HT-29 (cell line): ENCODE measurements around the gene KRT28. TPM values are rescaled to one million over a fixed set of nuclear protein-coding genes. Genes with fewer than 3 reads are reported as not detected.

Experiments used
- DNase-seq: peaks from one replicate; pipeline ENCODE4 v3.0.0-alpha.2; 2015; ENCODE audit warnings: low spot score
- total RNA-seq: library from RNA; depleted of rRNA; stranded (reverse); fragments of >200 nt; shearing (Covaris generic); gene quantifications from 2 replicates; pipeline ENCODE4 v1.2.3, GENCODE V29; 2014; rRNA removed

KRT28 gene, protein sequence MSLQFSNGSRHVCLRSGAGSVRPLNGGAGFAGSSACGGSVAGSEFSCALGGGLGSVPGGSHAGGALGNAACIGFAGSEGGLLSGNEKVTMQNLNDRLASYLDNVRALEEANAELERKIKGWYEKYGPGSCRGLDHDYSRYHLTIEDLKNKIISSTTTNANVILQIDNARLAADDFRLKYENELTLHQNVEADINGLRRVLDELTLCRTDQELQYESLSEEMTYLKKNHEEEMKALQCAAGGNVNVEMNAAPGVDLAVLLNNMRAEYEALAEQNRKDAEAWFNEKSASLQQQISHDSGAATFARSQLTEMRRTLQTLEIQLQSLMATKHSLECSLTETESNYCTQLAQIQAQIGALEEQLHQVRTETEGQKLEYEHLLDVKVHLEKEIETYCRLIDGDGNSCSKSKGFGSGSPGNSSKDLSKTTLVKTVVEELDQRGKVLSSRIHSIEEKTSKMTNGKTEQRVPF
- total RNA-seq: not detected in 2 replicates

DNA sequence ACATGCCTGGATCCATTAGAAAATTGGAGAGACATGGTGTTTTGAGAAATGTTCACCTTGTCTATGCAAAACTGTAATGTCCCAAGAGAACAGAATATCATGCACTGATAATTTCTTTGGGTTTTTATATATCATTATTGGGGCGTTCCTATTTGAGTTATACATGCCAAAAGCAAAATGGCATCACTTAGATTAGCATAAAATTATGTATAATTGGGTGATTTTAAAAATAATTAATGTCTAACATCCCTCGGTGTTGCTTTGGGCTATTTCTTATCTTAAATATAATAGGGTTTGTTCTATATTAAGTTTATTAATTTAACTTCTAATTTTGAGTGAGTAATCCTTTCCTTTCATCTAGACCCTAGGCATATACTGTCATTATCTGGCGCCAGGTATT is at the start of gene KRT28:
KRT28 (minus strand) TSS at position 101 of the 400 bp plus-strand sequence; CDS start at position 35, 66 bp downstream.
- DNase-seq: no peak

DNA sequence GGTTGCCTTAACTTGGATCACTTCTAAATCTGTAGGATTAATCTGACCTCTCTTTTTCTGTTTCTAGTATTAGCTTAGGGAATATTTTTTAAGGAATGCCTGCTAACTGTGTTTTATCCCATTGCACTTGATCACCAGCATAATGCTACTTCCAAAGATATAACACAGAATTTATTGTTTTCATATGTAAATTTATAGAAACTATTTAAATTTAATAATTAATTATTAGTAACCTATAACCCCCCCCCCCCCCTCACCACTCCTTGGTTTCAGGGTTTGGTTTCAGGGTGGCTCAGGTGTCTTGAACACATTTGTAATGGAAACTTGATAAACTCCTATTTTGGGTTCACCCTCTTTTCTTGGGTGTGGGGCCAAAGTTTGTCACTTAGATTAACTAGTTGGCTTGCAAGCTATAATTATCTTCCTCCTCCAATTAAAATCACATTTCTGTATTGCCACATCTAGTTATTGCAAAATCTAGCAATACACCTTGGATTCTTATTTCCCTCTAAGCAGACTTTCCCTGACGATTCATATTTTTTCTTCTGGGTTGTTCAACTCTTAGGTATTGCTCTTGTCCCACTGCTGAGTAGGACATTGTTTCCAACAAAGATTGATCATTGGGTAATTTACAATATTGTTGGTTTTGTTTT is 49.0 kb upstream of the KRT28 start:
- no peak for DNase-seq

DNA sequence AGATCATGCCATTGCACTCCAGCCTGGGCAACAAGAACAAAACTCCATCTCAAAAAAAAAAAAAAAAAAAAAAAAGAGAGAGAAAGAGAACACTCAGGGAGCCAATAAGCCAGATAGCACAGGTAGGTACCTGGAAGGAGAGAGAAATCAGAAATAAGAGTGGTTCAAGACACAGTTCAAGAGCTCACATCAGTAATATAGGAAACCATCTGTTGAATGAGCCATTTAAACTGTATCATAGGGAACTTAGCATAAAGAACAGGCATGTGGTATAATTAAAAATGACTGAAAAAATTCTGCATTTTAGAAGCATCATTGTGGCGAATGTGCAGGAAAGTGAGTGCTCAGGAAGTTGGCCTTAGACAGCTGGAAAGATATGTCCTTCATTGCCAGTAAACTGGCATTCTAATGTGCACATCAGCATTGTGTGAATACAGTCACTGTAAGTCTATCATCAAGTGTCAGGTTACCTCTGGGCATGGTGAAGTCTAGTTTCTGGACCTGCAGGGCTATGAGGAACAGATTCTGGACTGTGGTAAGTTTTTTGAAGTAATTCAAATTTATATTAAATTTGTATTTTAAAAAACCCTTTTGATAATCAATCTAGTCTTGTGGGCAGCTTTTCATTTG is 46.9 kb upstream of the KRT28 start:
- no peak for DNase-seq

DNA sequence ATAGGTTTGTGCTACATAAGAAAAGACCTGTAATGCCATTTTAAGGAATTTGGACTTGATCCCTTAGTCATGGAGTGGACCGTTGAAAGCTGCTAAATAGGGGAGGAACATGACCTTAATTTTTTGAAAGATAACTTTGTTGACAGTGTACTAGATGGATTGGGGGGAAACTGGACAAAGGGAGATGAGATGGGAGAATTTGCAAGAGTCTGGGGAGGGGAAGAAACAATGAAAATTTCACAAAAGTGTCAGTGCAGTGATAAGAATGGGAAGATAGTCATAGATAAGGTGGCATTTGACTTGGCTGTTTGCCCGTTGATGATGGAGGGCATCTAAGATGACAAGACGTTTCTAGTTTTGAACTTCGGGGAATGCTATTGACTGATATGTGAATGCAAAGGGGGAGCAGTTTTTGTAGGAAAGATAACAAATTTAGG is 44.9 kb upstream of the KRT28 start:
- no peak for DNase-seq

DNA sequence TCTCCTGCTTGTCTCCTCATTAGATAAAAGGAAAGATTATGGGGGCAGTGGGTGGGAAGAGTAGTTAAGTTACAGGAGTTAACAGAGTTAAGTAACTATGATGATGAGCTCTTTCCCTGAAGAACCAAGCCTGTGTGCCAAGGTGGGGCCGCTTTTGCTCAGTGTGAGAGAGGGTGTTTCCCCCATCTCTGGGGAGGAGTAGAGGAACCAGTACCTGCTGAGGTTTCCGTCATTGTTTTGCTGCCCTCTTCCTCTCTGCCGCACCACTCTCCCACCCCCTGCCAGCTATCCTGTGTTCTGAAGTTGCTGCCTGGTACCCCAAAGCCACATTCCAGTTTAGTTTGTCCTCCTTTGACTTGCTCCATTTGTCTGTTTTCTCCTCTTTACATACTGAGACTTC is 43.5 kb upstream of the KRT28 start:
- no peak for DNase-seq

DNA sequence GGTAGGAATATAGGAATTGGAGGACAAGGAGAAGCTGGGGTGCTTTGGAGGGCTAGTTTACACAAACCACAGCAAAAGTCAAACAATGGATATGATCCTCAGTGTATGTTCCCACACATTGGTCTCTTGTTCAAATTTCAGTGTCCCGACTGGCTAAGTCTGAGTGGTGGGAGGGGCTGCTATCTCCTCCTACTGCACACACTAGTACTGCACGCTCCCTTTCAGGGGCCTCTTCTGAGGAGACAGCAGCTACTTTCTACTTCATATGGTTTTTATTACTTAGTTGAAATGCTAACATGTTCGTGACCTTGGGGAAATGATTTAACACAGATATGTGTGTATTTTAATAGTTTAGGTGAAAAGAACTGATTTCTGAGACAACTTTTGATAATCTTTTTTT is 41.5 kb upstream of the KRT28 start:
- DNase-seq: no peak

DNA sequence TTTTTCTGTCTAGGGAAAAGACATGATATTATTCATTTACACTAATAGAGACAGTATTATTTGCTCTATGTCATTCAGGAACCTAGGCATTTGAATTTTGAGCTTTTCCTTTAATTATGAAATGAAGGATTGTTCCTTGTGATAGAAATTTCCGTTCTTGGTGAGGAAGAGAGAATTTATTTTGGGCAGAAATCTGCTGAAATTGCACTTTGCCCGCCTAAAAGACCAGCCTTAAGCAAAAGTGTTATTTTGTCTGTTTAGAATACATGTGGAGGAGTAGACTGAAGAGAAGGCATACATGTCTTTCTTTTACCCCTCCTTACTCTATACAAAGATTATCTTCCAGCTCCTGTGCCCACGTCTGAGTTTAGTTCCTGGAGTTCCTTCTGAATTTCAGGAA is 39.4 kb upstream of the KRT28 start:
- no peak for DNase-seq

DNA sequence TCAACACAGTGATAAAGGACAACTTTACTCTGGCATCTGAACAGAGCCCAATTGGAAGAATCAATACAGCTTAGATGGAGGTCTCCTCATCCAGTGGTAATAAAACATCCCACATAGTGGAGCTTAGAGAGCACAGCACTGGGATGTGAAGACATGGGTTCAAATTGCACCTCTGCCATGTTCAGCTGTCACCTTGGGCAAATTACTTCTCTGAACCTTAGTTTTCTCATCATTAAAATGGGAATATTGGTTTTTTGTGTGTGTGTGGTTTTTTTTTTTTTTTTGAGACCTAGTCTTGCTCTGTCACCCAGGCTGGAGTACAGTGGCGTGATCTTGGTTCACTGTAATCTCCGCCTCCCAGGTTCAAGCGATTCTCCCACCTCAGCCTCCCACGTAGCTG is 36.3 kb upstream of the KRT28 start:
- no peak for DNase-seq

DNA sequence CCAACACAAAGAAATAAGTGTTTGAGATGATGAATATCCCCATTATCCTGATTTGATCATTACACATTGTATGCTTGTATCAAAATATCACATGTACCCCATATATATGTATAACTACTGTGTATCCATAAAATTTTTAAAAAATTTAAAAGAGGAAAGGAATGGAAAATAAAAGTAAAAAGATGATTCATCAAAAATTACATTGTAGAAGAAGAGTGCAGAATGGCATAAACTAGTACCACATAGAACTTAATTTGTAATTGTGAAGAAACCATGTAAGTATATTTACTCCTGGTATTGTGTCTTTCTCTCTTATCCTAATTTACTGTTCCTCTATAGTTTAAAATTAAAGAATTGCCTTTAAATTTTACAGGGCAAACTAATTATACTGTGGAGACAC is 34.1 kb upstream of the KRT28 start:
- DNase-seq: no peak

DNA sequence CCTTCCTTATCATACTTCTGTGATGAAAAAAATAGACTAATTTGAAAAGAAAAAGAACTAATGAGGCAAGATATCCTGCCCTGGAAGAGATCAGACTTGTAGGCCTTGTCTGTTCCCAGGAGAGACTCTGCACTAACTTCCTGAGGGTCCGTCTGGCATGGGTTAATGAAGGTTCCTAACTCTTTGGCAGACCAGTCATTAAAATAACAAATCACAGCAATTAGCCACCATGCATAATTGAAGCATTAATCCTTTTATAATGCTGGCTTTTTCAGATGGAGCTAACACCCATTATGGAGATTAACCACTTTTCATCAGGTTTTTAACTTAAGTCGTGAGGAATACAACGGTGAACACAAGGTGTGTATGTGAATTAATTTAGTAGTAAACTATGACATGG is 33.1 kb upstream of the KRT28 start:
- DNase-seq: no peak

DNA sequence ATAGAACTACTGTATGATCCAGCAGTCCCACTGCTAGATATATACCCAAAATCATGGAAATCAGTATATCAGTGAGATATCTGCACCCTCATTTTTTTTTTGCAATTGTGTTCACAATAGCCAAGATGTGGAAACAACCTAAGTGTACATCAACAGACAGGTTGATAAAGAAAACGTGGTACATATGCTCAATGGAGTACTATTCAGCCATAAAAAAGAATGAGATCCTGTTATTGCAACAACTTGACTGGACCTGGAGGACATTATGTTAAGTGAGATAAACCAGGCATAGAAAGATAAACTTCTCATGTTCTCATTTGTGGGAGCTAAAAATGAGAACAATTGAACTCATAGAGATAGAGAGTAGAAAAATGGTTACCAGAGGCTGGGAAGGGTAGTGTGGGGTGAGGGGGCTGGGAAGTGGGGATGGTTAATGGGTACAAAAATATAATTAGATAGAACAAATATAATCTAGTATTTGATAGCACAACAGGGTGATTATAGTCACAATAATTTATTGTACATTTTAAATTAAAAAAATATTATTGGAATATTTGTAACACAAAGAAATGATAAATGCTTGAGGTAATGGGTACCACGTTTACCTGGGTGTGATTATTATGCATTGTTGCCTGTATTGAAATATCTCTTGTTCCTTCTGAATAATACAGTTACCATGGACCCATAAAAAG is 30.5 kb upstream of the KRT28 start:
- DNase-seq: no peak

DNA sequence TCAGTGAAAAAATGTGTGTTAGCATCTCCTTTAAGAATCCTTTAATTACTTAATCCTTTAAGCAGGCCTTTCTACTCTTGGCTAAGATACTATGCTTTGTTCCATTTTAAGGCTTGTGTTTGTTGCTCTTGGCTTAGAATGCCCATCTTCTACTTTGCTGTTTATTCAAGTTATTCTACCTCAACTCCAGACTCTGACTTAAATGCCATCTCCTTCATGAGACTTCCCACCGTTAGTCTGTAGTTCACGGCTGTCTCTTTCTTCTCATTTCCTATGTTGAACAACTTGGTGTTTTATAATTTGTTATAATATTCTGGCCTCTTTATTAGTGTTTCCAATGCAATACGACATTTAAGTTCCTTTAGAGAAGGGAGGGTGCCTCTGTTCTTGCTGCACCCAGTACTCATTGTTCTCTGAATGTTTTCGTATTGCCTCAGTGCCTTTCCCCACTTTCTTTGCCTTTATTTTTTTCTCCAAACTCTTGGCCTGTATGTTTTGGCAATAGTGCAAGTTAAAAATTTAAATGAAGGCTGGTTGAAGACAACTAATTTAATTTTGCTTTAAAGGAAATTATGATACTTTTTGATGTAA is 28.8 kb upstream of the KRT28 start:
- DNase-seq: no peak

DNA sequence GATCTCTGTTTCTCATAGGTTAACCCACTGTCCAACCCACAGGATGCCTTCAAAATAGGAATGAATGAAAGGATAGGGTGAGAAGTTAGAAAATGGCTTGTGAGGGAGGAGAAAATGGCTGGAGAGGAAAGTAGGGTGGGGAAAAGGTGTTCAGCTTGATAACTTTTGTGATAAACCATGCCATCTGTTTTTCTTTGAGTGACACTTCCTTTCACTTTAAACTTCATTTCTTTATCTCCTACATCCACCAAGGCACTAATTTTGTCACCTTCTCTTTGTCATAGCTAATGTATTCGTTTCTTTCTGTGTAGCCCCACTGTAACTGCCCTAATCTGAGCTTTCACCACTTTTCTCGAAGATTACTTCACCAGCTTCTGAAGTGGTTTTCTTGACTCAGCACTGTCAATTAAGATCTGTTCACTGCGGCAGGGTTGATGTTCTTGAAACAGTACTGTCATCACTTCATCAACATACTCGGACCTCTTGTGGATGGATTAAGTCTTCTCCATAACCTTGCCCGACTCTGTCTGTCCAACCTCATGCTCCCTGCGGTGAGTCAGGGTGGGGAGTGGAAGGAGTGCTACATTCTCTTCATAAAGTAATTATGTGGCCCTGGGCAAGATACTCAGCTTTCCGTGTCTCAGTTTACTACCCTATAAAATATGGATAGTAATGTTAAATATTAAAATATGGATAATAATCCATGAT is 28.1 kb upstream of the KRT28 start:
- no peak for DNase-seq

DNA sequence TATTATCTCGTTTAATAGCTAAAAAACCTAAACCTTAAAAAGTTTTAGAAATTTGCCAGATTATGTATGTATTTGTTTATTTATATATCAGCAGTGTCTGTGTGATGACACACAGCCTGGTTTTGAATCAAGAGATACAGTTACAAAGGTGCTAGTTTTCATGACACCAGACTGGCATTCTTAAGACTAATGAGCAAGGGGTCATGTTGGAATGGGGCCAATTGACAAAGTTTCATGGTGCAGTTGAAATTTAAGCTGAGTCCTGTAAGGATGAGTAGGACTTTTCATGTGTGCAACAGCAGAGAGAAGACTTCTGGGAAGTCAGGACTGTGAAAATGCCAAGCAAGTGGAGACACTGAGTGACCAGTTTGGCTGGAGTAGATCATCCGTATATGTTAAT is 25.8 kb upstream of the KRT28 start:
- no peak for DNase-seq

DNA sequence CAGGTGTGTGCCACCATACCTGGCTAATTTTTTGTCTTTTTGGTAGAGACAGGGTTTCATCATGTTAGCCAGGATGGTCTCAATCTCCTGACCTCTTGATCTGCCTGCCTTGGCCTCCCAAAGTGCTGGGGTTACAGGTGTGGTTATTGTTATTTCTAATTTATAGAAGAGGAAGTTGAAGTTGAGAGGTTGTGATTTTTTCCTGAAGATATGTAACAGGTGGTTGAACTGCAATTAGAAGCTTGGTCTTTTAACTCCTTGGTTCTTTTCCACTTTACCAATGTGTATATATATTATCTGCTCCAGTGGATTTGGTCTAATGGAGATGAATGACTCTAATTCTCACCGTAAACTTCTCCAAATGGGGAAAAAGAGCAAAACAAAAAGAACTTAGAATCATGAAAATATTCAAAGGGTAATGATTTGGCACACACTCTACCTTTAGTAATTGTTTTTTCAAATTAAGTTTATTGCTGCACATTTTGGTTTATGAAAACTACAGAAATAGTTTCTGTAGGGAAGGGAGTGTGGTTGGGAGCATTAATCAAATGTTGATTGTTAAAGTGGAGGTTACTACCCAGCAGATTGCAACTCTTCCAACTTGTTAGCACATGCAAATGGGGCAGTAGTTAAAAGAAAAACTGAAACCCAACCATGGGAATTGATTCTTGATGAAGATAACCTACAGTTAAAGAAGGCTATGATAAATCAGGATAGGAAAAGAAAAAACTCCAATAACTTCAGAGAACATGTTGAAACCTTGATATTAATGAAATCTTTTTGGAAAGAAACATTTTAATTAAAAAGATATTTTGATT is 24.5 kb upstream of the KRT28 start:
- DNase-seq: no peak

DNA sequence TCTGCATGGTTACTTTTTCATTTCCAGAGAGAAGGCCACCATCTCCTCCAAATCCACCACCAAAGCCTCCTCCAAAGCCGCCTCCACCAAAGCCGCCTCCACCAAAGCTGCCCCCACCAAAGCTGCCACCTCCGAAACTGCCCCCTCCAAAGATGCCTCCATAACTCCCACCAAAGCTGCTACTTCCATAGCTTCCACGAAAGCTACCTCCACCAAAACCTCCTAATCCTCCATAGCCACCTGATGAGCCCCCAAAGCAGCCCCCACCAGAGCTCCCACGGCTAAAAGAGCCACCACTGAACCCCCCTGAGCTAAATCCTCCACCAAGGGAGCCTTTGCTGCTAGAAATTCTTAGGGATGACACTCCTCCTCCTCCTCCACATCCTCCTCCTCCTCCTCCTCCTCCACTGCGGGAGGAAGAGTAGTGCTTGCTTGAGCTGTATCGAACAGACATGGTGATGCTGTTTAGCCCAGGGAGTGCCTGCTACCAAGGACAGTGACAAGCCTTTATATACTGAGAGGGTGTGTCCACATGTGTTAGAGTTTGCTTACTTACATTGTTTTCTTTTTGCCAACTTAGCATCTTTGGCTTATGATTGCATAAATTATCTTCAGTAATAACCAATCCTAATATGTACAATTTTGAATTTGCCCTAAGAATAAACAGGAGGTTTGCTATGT is 22.5 kb upstream of the KRT28 start, which contains the start of gene KRT10:
KRT10 (minus strand) TSS at position 483 of the 681 bp plus-strand sequence; CDS start at position 454, 29 bp downstream.
- no peak for DNase-seq

DNA sequence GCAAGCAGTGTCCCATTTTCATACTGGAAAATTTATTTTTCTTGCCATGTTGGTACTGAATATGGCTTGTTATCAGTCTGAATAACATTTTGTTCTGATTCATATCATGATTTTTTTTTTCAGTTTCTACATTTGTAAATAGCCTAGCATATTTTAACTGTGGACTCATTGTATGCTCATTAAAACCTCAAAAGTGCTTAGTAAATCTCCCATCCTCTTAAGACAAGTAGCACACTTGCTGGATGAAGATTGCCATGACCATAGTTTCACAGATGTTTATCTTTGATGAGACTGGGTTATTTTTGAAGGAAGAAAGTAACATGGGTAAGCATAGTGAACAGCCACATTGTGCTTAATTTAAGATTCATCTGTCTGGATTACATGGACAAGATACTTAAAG is 21.8 kb upstream of the KRT28 start:
- DNase-seq: no peak

DNA sequence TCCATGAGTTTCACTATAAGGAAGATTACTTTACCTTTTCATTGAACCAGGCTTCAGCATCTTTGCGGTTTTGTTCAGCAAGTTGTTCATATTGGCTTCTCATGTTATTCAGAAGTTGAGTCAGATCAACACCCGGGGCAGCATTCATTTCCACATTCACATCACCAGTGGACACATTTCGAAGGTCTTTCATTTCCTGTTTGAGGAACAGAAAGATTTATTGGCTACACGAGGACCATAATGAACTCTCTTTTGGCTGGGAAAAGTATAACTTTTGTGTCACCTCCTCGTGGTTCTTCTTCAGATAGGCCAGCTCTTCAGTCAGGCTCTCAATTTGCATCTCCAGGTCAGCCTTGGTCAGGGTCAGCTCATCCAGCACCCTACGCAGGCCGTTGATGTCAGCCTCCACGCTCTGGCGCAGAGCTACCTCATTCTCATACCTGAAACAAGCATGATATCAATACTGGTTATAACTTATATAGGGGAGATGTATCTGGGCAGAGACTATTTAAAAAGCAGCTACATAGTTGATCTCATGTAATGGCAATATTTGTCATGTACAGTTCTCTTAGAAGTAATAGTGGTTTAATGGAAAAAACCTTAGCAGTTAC is 20.6 kb upstream of the KRT28 start:
- no peak for DNase-seq
